Measurements from ENCODE around the gene SMC4.

DNA sequence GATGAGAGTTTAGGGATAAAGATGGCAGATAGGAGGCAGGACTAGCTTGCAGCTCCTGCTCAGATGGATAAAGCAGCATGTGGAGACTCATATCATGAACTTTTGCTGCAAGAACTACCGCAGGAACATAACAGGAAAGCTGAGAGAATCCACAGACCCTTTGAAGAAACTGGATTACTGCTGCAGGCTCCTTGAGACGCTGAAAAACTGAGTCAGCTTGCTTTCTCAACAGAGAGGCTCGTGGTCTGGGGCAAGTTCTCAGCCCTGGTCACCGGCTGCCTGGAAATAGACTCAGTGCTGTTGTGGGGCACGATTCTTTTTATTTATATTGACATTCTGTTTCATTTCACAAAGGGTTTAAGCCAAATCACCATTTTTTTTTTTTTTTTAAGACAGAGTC is 78.9 kb downstream of the SMC4 start:
- no peak for TF ChIP-seq HOXA7 (CRISPR knock-in tag; IDR thresholded peaks at IDR 0.05)
- TF ChIP-seq MAZ (IDR thresholded peaks at IDR 0.05; ENCODE audit: borderline replicate concordance, low read depth, low read length) = no peak
- no peak for TF ChIP-seq EP300 (IDR thresholded peaks at IDR 0.05)
- TF ChIP-seq NR3C1 (IDR thresholded peaks at IDR 0.05) = no peak
- TF ChIP-seq POLR2A (IDR thresholded peaks at IDR 0.05; ENCODE audit: low read length) = no peak
